Pons (tissue), 1 donor: ENCODE measurements around the gene ELL3.

Experiments
- DNase-seq: peaks from one replicate; pipeline ENCODE4 v3.0.0-alpha.2; 2016; ENCODE audit warnings: low spot score

Gene ELL3

GRCh38 chr15:43723151-43723550, 53.6 kb downstream of the ELL3 start:
- DNase-seq: no peak
